NCI-H1417 treated with DMSO at 0.1 percent for 48 hours (cell line): Measurements from ENCODE around the gene FAM83F.
A peak's percentile ranks its signal among the peaks of the same experiment; 100 is the strongest.

Experiments used
- DNase-seq: peaks from one replicate; lab custom pipeline; 2025; lab: John Stamatoyannopoulos, UW

Gene FAM83F

GRCh38 chr22:40036126-40036525, 41.4 kb downstream of the FAM83F start:
- no peak for DNase-seq

DNA sequence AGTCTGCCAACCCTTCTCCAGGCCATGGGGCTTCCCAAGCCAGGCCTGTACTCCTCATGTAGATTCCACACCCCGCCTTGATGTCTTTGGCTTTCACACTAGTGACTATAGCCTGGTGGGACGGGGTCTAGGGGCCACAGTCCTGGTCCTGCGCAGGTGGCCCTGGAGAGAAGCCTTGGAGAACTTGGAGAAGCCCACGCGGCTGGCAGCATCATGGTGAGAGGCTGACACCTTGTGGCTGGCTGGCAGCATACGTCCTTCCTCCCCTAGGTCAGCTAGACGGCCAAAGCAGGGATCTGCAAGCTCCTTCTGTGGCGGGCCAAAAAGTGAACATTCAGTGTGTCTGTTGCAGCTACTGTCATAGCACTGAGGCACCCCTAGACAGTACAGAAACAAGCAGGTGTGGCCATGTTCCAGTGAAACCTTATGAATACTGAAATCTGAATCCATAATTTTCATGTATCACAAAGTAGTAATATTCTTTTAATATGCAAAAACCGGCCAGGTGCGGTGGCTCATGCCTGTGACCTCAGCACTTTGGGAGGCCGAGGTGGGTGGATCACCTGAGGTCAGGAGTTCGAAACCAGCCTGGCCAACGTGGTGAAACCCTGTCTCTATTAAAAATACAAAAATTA, 42.0 kb downstream of the FAM83F start:
- DNase-seq, result no peak

GRCh38 chr22:40037320-40037719, 42.6 kb downstream of the FAM83F start:
- no peak for DNase-seq

DNA sequence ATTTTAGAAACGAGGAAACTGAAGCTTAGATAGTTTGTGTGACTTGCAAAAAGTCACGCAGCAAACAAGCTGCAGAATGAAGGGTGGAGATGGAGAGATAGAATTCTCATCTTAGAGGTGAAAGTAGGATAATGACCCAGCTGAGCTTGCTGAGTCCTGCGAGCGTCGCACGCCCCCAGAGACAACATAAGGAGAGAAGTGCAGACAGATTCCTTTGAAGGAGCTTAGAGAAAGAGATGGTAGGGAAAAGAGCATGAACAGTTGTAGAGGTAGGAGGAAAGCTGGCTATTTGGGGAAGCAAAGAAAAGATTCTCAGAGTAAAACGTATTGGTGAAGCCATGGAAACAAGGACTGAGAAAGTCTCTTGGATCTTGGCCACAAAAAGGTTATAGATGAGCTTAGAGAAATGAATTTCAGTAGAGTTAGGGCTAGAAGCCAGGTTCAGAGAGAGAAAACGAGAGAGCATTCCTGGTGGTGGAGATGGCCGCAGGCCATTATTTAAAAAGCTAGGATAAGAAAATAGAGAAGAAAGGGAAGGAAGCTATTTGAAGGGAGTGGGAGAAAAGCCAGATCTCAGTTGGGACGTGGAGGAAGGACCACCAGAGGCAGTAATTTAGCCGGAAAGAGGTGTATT, 44.8 kb downstream of the FAM83F start:
- DNase-seq, result no peak

DNA sequence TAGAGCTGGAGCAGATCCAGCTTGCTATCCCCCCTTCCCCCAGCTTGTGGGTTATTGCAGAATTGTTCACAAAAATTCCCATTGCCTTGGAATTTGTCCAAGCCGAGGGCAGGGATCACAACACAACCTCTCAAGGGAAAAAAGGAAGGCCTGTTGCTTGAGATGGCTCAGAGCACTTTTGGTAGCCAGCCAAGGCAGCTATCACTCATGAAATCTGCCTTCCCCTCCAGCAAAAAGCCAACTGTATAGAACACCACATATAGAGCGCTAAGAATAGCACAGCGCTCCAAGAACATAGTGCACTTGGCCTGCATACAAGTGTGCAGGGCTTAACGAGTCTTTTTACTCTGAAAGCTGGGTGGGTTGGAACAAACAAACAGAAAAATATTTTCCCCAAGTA, 46.2 kb downstream of the FAM83F start:
- no peak for DNase-seq

DNA sequence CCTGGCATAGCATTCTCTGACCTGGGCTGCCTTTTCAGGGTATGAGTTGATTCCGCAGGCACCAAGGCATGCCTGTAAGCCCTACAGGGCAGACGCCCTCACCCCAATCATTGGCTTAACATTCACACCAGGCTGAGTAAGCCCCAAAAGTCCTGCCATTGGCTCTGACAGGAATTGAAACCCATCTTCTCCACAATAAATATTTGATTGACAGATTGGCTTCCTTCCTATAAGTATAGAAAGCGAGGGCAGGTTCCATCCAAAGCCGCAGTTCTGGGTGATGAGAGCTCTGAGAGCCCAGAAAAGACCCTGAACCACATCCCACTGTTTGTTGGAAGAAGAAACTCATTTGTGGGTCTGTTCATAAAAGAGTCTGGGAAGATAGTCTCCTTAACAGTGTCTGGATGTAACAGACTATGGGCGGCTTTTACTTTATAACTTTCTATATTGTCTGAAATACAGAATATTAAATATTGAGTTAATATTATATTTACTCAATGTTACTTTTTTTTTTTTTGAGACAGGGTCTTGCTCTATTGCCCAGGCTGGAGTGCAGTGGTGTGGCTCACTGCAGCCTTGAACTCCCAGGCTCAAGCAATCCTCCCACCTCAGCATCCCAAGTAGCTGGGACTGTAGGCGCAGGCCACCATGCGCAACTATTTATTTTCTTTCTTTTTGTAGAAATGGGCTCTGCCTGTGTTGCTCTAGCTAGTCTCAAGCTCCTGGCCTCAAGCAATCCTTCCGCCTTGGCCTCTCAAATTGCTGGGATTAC, 46.8 kb downstream of the FAM83F start:
- no peak for DNase-seq

DNA sequence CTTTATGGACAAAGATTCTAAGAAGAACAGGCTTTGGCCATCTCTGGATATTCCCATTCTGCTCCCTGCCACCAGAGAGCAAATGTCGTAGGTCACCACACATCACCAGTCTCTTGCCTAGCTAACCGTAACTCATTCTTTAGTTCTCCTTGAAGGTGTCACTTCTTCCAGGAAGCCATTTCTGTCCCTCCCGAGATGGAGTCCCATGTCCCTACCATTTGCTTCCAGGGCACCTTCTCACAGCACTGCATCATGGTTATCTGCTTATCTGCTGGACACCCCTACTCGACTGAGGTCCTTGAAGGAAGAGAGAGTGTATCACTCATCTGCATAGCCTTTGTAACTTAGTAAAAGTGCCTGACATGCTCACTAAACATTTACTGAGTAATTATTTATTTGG, 47.6 kb downstream of the FAM83F start:
- DNase-seq, result no peak

DNA sequence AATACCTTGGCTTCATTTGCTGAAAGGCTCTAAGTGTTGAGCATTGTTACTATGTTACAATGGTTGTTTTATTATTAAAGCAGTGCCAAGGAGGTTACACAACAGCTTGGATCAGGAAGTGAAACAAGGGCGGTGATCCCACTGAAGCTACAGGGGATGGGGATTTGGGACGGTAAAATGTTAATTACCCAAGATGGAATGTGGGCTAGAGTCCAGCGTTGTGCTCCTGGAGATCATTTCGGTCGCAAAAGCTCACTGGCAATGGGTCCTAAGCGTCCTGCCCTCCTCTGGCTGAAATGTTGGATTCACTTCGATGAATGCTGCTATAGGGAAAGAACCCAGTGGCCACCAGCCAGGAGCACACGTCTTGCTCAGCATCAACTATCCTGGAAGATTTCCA, 48.3 kb downstream of the FAM83F start:
- DNase-seq, result no peak

GRCh38 chr22:40043793-40044101, 49.0 kb downstream of the FAM83F start:
- no peak for DNase-seq

- peak; percentile 80 for DNase-seq
Observed at GRCh38 chr22:40044102-40044869, 49.5 kb downstream of the FAM83F start.

DNA sequence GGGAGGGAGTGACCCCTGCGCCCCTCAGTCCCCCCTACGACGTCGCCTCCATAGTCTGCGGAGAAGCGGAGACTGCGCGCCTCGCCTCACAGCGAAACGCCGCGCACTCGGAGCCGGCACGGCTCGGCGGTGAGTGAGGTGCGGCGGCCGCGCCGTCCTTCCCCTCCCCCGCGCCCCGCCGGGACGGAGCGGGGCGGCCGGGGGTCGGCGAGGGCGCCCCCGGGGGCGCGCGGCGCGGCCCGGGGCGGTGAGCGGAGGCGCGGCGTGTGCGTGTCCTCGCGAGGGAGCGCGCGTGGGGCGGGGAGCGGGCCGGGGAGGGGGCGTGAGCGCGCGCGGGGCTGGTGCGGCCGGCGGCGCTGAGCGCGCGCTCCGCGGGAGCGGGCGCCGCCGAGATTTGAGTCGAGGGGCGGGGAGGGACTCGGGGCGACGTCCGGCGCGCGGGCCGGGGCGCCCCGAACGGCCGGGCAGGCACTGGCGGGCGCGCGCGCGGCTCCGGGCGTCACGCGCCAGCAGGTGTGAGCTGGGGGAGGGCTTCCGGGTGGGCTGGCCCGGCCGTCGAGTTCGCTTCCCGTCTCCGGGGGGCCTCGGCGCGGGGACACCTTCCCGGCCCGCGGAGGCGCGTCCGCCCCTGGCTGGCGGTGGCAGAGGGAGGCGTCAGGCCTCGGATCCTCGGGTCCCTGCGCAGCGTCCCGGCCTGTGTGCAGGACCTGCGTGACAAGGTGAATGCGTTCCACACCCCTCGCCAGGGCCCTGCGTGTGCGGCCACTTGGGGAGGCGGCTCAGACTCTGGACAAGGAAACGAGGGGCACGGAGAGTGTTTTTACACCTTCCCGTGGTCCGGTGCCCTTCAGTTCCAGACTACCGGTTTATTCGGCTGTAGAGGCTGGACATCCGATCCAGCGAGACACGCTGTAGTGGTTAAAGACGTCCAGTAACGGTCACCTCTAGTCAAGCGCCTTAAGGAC, 50.4 kb downstream of the FAM83F start:
- no peak for DNase-seq

- DNase-seq, result no peak
Observed at GRCh38 chr22:40046126-40046525, 51.4 kb downstream of the FAM83F start.

GRCh38 chr22:40050258-40050657, 55.5 kb downstream of the FAM83F start:
- no peak for DNase-seq

DNA sequence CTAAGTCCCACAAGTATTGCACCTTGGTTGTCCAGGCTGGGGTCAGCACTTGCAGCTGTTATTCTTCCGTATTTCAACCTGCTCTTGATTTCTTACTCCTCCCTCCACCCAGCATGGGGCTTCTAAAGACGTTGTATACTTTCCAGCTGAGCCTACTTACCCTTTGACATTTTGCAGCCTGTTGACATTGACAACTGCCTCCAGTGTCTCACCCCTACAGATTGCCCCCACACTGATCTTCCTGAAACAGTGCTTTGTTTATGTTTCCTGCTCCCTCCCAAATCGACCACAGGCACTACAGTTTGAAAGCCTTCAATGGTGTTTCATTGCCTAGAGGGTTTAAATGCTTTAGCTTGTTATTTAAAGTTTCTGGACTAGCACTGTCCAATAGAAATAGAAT, 56.6 kb downstream of the FAM83F start:
- no peak for DNase-seq

- no peak for DNase-seq
Observed at GRCh38 chr22:40053460-40053859, 58.7 kb downstream of the FAM83F start.

DNA sequence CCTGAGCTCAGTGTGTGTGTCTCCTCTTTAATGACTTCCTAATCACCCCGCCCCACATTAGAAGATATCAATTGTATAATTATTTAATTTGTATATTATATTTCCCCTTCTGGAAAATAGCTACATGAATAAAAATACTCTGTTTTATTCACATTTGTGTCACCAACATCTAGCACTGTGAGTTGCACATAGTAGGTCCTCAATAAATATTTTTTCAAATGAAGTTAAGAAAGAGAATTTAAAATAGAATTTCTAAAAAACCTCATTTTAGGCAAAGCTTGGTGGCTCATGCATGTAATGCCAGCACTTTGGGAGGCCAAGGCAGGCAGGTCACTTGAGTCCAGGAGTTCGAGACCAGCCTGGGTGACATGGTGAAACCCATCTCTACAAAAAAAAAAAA, 59.7 kb downstream of the FAM83F start:
- no peak for DNase-seq

DNA sequence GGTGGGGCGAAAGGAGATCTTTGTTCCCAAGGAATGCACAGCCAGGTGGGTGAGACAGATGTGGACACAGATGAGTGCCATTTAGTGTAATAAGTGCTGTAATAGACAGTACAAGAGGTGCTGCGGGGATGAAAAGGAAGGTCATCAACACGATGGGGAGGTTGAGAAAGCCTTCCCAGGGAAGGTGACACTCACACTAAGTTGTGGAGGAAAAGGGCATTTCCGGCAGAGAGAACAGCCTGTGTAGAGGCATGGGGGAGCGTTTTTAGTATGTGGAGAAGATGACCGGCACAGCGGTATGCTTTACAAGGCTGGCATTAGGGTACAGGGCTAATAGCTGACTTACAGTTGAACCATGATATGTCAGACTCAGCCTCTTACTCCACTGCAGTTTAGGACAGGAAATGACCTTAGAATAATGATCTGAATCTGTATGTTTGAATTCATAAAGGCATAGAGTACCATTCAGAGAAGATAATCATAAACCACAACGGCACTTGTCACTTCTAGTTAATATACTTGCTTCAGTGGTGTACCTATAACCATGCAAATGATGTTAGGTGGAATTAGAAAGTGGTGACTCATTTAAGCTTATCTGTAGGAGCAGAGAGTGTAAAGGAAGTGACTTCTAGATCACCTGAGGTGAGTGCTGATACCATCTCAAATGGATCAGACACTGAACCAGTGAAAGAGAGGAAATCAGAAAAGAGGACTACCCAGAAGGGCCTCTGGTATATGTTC, 60.6 kb downstream of the FAM83F start:
- DNase-seq, result no peak

GRCh38 chr22:40056154-40056553, 61.4 kb downstream of the FAM83F start:
- no peak for DNase-seq

DNA sequence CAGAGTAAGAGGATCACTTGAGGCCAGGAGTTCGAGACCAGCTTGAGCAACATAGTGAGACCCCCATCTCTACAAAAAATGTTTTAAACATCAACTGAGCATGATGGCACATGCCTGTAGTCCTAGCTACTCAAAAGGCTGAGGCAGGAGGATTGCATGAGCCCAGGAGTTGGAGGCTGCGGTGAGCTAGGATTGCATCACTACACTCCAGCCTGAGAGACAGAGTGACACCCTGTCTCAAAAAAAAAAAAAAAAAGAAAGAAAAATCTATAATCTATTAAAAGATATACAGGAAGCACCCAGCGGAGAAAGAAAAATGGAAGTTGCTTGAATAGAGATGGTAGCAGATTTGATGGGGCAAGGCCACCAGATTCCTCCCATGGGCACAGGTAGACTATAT, 61.8 kb downstream of the FAM83F start:
- DNase-seq, result no peak

- no peak for DNase-seq
Observed at GRCh38 chr22:40057652-40058051, 62.9 kb downstream of the FAM83F start.

DNA sequence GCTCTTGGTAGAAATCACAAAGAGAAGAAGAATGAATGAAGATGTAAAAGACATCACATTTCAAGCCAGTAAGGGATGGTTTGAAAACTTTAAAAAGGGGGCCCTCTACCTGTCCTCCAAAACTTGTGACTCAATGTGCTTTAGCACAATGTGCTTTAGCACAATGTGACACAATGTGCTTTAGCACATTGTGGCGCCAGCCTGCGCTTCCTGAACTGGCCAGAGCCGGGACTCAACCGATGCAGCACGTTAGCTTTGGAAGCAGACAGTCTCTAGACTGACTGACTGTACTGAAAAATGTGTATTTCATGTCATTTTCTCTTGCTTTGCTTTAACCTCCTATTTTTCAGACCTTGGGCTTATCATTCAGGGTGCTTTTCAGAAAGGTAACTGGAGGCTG, 63.5 kb downstream of the FAM83F start:
- DNase-seq, result no peak
